Measurements from ENCODE around the gene C1QTNF4. TPM values are rescaled to one million over a fixed set of nuclear protein-coding genes. Genes with fewer than 3 reads are reported as not detected.

Gene C1QTNF4
- total and polyA plus RNA-seq, 9 of the 15 experiments (the other 6 are each of a cell fraction or from before 2014, with no cell fraction given) = not detected

DNA sequence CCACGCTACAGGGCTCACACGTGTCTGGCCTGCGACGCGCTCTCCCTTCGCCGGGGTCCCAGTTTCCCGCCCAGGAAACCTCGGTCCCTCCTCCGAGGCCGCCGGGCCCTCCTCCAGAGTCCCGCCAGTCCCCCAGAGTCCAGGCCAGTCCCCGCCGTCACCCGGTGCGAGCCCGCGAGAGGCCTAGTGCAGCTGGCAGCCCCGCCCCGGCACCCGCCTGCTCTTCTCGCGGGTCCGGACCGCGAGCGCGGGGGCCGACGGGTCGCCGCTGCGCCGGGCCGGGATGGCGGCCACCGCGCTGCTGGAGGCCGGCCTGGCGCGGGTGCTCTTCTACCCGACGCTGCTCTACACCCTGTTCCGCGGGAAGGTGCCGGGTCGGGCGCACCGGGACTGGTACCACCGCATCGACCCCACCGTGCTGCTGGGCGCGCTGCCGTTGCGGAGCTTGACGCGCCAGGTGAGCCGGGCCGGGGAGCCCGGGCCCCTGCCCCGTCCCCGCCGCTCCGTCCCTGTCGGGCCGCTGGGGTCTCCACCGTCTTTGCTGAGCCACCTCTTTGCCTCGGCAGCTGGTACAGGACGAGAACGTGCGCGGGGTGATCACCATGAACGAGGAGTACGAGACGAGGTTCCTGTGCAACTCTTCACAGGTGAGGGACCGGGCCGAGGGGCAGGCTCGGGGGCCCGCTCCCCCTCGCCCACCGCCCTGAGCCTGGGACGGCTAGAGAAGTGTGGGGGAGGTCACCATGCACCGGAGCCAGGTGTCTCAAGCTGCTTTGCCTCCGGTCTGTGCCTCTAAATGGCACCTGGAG lies 28.7 kb downstream of the C1QTNF4 start, which contains the start of gene PTPMT1 (continued):
- TF ChIP-seq, protein P1, sequence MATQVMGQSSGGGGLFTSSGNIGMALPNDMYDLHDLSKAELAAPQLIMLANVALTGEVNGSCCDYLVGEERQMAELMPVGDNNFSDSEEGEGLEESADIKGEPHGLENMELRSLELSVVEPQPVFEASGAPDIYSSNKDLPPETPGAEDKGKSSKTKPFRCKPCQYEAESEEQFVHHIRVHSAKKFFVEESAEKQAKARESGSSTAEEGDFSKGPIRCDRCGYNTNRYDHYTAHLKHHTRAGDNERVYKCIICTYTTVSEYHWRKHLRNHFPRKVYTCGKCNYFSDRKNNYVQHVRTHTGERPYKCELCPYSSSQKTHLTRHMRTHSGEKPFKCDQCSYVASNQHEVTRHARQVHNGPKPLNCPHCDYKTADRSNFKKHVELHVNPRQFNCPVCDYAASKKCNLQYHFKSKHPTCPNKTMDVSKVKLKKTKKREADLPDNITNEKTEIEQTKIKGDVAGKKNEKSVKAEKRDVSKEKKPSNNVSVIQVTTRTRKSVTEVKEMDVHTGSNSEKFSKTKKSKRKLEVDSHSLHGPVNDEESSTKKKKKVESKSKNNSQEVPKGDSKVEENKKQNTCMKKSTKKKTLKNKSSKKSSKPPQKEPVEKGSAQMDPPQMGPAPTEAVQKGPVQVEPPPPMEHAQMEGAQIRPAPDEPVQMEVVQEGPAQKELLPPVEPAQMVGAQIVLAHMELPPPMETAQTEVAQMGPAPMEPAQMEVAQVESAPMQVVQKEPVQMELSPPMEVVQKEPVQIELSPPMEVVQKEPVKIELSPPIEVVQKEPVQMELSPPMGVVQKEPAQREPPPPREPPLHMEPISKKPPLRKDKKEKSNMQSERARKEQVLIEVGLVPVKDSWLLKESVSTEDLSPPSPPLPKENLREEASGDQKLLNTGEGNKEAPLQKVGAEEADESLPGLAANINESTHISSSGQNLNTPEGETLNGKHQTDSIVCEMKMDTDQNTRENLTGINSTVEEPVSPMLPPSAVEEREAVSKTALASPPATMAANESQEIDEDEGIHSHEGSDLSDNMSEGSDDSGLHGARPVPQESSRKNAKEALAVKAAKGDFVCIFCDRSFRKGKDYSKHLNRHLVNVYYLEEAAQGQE (IDR thresholded peaks at IDR 0.05; ENCODE audit: borderline replicate concordance) = no peak
- TF ChIP-seq, protein P1 (CRISPR knock-in tag; IDR thresholded peaks at IDR 0.05; ENCODE audit: low read depth) = 0 out of 2 replicates have a peak, but pooled peaks have one; percentile 56
- TF ChIP-seq, protein P2, sequence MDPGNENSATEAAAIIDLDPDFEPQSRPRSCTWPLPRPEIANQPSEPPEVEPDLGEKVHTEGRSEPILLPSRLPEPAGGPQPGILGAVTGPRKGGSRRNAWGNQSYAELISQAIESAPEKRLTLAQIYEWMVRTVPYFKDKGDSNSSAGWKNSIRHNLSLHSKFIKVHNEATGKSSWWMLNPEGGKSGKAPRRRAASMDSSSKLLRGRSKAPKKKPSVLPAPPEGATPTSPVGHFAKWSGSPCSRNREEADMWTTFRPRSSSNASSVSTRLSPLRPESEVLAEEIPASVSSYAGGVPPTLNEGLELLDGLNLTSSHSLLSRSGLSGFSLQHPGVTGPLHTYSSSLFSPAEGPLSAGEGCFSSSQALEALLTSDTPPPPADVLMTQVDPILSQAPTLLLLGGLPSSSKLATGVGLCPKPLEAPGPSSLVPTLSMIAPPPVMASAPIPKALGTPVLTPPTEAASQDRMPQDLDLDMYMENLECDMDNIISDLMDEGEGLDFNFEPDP (CRISPR knock-in tag; IDR thresholded peaks at IDR 0.05) = no peak
- TF ChIP-seq ZNF124 (CRISPR knock-in tag; IDR thresholded peaks at IDR 0.05) (no peak), ZFP1 (CRISPR knock-in tag; IDR thresholded peaks at IDR 0.05) (no peak), ZBTB17 (CRISPR knock-in tag; IDR thresholded peaks at IDR 0.05) (peak; percentile 67), GTF2E2 (tag; IDR thresholded peaks at IDR 0.05) (peak; percentile 34; the same call in 1 of the 2 replicates), MCM2 (IDR thresholded peaks at IDR 0.05; ENCODE audit: low read depth) (no peak), TAF1 (IDR thresholded peaks at IDR 0.05; ENCODE audit: control insufficient read depth, extremely low read depth, insufficient read depth, low read length, severe bottlenecking) (peak; percentile 88), BDP1 (IDR thresholded peaks at IDR 0.05; ENCODE audit: insufficient read depth, insufficient read length) (no peak), ZC3H11A (IDR thresholded peaks at IDR 0.05; ENCODE audit: low read depth, low read length) (no peak), TSC22D4 (tag; IDR thresholded peaks at IDR 0.05) (no peak)
- TF ChIP-seq, protein P3, sequence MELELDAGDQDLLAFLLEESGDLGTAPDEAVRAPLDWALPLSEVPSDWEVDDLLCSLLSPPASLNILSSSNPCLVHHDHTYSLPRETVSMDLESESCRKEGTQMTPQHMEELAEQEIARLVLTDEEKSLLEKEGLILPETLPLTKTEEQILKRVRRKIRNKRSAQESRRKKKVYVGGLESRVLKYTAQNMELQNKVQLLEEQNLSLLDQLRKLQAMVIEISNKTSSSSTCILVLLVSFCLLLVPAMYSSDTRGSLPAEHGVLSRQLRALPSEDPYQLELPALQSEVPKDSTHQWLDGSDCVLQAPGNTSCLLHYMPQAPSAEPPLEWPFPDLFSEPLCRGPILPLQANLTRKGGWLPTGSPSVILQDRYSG (tag; conservative IDR thresholded peaks at IDR 0.05; ENCODE audit: low read depth) = no peak

All from K562 (cell line).